IPS DF 4.7 (cell line): ENCODE measurements around the gene NCMAP.
"Not testable (repeated sequence)": the region's sequence is repeated elsewhere in the genome, so short reads cannot be mapped to it uniquely, and the experiment has no call there.

Source experiments
- DNase-seq: peaks from one replicate; pipeline ENCODE4 v3.0.0-alpha.2; 2013; ENCODE audit warnings: low spot score; ENCODE audit errors: extremely low read depth

The NCMAP gene

DNA sequence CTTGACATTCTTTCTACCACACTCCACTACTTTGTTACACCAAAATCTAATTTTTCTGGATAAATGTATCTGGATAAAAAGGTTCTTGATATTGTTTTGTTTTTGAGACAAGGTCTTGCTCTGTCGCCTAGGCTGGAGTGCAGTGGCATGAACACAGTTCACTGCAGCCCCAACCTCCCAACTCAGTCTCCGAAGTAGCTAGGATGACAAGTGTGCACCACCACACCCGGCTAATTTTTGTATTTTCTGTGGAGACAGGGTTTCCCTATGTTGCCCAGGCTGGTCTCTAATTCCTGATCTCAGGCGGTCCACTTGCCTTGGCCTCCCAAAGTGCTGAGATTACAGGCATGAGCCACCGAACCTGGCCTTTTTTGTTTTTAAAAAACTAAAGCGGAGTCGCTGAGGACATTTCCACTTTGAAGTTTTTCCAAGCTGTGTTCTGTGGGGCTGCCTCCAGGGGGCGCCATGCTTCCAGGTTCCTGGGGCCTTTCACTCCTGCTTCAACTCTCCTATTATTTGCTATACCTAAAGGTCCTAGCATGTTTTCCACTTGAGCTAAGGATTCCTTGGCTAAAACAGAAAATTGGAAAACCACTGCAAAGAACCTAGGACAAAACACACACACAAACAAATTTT, 14.1 kb upstream of the NCMAP start:
- DNase-seq, result no peak

DNA sequence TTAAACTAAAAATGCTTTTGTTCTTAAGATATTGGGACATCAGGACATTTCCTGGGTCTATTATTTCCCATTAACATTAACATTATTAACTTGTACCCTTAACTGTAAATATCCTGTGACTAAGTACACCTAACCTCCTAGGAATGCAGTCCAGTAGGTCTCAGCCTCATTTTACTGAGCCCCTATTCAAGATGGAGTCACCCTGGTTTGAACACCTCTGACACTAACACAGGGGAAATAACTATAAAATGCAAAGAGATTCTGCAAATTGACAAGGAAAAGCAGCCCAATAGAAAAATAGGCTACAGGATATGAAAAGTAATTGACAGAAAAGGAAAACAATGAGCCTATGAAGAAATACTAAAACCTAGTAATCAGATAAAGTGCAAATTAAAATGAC, 11.6 kb upstream of the NCMAP start:
- no peak for DNase-seq

DNA sequence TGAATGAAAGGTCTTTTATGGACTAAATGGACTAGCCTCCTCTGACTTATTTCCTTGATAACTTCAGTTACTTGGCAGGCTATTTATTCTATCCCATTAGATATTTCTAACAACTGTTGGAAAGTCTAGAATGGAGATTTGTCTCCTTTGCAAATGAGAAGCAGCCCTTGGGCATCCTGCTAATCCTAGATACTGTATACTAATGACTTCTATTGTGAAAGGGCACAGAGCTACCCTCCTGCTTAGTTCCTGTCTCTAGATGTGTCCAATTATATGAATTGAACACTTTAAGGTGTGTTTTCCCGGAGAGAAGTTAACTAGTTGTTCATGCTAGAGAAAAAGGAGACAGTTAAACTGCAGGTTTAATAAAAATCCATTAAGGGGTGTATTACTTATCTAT, 10.2 kb upstream of the NCMAP start:
- no peak for DNase-seq

DNA sequence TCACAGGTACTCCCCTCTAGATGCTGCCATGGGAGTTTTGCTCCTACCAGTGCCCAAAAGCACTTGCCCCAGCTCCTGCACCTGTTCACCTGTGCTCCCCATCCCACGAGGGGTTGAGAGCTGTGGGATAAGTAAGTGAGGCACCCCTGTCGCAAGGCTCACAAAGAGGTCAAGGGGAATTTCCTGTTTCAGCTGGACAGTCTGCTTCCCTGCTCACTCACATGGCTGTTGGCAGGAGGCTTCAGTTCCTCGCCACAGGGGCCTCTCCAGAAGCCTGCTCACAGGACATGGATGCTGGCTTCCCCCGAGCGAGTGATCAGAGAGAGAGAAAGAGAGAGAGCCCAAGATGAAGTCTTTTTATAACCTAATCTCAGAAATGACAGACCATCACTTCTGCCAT, 8.7 kb upstream of the NCMAP start:
- DNase-seq, result no peak

DNA sequence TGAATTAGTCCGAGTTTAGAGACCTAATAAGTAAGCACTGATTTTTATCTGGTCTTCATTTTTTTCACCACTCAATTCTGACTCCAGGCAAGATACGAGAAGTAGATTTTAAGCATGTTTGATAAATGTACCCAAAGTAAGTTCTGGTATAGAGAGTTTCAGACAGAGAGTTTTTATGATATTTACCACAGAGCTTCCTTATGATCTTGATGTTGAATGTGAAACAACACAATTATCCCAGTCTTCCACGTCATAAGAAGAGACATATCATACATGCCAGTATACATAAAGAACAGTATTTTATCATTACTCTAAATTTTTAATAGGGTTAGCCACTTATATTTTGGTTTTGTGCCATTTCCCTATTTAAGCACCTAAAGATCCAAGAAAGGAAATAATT, 7.8 kb upstream of the NCMAP start:
- DNase-seq, result no peak

DNA sequence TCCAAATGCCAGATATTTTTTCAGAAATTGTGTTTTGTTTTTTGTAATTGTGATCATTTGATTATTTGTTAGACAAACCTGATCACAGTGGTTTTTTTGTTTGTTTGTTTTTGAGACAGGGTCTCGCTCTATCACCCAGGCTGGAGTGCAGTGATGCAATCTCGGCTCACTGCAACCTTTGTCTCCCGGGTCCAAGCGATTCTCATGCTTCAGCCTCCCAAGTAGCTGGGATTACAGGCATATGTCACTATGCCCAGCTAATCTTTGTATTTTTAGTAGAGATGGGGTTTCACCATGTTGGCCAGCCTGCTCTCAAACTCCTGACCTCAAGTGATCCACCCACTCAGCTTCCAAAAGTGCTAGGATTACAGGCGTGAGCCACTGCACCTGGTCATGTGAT, 6.7 kb upstream of the NCMAP start:
- DNase-seq, result not testable (repeated sequence)

DNA sequence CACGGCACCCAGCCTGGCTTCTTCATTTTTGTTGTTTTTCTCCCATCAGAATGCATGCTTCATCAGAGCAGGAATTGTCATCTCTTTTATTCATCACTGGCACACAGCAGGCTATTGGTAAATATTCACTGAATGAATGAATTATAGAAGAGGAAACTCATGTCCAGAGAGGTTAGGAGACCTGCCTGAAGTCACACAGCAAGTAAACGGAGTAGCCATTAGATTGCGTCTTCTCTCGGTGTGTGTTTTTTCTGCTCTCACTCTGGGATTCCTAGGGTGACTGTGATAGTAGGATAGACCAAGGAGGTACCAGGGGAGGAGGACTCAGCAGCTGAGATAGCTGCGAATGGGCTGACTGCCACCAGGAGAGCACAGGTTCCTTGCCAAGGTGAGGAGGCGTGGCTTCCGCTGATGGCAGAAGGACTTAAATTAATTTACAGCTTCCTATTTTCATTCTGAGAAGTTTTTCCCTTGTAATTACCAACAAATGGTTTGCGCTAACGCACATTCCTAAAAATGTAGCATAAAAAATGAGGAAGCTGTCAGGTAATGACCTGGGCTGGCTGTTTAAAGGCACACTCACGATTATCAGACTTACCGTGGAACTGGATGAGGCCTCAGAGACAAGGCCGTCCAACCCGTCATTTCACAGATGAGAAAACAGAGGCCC, 4.5 kb upstream of the NCMAP start:
- DNase-seq, result no peak

DNA sequence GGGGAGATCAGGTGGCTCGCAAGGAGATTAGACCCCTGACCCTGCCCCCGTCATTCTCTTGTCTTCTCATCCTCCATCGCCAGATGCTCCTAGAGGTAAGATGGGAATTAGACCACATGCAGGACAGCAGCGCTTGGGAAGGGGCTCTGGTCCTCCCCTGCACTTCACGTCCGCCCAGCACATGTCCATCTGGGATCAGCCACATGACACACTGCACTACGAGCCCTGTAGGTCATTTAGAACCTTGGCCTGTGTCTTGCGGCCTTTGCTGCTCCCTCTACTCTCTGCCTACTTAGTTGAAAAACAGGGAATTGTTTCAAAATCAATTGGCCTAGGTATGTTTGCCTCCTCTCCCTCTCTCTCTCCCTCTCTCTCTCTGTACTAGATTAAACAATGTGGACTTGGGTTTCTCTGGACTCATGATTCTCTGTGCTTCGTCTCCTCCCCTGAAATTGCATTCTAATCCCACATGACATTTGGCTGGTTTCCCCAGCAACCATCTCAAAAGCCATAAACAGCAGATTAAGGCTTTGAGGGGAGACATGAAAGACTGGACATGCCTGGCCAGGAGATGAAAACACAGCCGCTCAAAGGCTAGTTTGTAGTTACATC, 3.8 kb upstream of the NCMAP start:
- no peak for DNase-seq

DNA sequence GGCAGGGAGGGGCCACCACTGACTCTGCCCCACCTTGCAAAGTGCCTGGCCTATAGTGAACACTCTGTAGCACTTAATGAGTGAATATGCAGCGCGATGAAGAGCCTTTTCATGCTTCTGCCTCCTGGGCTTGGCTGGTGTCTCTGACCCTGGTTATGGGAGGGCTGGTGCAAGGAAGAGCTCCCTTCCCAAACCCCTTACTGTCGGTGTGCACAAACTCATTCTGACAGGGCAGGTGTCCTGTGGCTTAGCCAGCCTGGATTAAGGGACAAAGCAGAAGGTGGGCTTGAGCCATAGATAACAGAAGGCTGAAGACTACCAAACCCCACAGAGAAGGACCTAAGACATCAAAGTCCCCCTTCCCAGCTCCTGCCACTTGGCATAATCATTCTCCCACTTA, 2.0 kb upstream of the NCMAP start:
- DNase-seq, result no peak

DNA sequence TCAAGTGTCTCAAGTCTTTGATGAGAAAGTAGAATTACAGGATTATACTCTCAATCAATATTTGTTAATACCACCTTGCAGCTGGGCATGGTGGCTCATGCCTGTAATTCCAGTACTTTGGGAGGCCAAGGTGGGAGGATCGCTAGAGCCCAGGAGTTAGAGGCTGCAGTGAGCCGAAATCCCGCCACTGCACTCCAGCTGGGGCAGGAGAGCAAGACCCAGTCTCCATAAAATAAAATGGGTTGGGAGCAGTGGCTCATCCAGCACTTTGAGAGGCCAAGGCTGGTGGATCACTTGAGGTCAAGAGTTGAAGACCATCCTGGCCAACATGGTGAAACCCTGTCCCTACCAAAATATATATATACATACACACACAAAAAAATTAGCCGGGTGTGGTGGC, 1.2 kb upstream of the NCMAP start:
- no peak for DNase-seq

DNA sequence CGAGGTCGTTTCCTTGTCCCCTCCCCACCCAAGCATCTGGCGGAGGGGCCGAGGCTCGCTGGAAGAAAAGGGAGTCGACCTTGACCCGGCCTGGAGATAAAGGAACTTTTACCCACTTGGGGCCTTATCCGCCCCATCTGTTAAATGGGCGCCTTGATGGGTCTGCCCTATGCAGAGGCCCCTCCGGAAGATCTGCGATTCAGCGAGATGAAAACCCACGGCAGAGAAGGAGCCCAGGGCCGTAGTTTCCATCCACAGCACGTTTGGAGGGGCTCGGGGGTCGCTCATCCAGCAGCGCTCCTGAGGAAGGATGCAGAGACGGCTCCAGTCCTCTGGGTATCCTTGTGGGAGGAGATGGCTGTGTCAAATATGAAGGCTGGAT, 518 bp downstream of the NCMAP start:
- no peak for DNase-seq

DNA sequence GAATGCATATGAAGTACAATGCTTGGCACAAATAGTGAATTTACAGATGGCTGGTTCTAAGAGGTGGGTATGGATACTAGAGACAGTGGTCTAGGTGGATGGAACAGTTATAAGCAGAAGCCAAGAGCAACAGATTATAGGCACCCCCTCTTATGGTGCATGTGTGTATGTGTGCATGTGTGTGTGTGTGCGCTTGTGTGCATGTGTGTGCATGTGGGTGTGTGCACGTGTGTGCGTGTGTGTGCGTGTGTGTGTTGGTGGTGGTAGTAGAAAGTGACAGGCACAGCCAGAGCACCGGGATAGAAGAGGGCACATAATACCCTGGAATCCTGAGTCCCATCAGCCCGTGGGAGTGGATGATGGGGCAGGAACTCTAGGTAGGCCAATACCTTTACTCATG, 1.3 kb downstream of the NCMAP start:
- DNase-seq, result no peak

DNA sequence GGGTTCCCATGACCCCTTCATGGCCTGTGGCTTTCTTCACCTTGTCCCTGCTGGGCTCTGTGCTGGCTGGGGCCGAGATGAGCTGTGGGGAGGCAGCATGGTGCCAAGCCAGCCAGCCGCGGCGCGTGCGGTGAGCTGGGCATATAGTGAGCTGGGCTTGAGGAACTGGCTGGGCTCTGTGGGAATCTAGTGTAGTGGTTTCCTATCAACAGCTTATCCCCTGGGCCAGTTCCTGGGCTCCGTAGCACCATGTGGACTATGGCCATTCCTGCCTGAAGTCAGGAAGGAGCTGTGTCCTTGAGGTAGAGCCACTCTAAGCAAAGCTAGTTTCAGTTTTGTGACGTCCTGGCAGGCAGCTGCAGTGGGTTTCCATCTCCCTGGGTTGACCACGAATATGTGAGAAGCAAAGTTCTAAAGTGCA, 1.8 kb downstream of the NCMAP start:
- no peak for DNase-seq

DNA sequence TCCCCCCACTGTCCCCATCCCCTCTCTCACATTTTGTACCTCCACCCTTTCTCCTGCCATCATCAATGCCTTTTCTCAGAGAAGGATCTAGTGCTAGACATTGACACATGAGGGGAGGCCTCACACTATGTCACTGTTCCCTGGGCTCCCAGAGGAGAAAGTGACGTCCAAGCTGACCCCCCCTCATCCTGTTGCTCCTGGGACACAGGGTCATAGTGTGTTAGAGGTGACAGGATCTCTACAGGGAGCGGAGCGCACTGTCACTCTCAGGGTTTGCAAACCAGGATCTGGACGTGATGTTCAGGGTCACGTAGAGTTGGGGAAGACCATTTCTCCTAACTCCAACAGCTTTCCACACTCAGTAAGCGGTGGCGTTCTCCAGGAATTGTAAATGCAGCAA, 2.6 kb downstream of the NCMAP start:
- DNase-seq, result no peak

DNA sequence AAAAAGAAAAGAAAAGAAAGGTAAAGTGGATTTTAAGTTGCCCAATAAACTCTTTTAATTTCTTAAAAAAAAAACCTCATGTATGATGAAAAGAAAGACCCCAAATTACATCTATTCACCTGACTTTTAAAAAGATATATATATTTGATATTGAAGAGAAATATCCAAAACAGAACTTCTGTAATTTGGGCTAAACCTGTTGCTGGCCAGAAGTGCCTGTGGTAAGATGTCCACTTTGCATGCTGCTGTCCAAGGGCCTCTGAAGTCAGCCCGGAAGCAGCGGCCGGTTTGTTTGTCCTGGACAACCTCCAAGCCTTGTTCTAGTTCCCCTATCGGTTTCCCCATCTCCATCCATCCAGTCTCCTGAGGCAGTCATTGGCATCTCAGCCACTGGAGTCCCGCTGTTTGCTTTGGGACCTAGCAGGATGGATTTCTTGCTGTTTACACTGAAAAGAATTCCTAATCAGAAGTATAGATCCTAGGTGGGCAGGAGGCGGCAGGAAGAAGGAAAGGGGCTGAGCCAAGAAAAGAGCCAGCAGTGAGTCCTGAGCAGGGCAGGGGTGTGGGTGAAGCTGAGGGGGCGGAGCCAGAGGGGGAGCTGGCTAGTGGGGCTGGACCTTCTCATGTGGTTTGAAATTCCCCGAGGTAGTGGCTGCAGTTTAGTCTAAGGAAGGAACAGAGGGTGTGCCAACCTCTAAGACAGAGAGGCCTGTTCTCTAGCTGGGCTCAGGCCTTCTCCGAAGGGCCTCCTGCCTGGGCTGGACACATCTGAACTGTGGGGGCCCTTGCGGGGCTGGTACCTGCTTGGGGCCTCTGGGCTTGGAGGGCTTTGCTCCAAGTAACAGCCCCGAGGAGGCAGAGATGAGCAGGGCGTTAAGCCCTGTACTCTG, 3.3 kb downstream of the NCMAP start:
- DNase-seq, result no peak

DNA sequence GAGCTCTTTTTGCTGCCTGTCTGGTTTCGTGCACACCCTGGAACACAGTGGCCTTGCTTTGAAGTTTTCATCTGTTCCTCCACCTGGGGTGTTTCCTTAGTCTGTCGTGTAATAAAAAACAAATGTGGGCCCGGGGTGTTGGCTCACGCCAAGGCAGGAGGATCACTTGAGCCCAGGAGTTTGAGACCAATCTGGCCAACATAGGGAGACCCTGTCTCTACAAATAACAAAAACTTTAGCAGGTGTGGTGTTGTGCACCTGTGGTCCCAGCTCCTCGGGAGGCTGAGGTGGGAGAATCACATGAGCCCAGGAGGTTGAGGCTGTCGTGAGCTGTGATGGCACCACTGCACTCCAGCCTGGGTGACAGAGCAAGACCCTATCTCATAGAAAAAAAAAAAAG, 4.5 kb downstream of the NCMAP start:
- DNase-seq, result no peak

DNA sequence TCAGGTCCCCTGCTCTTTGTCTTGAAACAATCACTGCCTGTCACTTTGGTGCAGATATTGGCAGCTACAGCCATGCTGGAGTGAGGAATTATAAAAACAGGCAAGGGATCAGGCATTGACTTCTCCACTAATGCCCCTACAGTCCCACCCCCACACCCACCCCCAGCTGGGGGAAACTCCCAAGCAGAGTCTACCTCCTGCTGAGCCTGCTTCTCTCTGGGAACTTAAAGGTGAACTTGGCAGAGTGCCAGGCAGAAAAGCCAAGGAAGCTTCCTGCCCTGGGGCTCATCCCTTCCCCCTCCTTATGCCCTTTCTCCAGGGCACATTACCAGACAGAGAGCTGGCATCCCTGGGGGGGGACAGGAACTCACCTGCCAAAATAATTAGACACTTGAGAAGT, 6.7 kb downstream of the NCMAP start:
- DNase-seq, result no peak

DNA sequence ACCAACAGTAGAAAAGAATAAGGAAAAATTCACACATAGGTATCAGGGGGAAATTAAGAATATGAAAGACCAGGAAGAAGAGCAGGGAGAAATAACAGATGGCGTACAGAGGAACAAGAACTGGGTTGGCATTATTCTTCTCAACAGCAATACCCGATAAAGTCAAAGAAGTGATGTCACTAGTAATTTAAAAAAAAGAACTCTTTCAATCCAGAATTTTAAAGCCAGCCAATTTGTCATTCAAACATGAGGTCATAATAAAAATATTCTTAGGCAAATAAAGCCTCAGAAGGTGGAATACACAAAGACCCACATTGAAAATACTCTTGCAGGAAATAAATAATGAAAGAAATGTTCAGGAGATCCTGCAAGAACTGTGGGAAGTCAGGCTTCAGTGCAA, 8.8 kb downstream of the NCMAP start:
- DNase-seq, result no peak

DNA sequence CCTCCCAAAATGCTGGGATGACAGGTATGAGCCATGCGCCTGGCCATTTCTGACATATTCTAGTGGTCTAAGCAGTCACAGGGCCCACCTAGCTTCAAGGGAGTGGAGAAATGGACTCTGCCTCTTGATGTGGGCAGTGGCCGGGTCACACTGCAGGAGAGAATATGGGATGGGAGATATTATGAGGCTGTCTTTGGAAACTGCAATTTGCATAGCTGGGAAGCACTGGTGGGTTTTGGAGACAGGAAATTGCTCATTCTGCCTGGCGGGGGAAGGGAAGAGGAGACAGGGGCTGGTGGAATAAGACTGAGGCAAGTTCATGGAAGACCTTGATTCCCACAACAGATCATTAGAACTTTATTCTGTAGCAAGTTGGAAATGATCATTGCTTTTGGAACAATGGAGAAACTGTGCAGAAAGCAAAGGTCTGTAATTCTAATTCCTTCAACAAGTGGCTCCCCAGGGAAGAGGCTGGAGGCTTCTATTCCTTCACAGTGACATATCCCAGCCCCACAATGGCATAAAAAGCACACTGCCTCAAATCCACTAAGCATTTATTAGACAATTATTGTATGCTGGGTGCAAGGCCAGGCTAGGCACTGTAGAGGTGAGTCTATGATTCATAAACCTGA, 10.5 kb downstream of the NCMAP start:
- no peak for DNase-seq

DNA sequence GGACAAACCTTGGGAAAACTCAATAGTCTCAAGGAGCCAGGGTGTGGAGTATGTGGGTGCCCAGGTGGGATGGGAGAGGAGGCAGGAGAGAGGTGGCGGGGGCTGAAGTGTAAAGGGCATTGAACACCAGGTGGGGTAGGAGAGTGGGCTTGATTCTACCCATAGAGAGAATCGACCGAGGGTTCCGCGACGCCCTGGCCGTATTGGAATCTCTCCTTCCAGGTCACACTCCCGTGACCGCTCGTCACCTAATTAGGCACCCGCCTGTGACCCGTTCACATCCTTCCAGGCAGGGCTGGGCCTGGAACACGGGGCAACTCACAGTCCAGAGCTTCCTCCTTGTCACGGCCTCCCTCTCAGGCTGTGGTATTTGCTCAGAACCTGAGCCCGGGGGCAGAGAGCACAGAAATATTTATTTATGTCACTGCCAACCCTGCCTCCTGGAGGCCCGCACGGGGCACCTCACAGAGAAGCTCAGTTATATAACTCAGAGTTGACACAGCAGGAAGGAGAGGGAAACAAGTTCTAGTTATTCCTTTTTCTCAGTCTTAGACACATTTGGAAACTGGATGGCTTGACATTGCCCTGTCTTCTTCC, 12.0 kb downstream of the NCMAP start:
- DNase-seq, result no peak

DNA sequence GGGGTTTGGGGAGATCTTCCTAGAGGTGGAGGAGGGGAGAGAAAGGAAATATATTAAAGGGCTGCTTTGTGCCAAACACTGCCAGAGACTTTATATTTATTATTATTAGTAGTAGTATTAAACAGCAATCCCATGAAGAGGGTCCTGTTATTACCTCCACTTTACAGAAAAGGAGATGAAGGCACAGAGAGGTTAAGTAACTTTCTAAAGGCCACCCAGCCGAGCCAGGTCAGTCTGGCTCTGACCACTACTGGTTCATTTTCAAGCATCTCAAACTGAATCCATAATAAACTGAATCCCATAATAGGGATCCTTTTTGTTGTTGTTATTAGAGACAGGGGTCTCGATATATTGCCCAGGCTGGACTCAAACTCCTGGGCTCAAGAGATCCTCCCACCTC, 12.6 kb downstream of the NCMAP start:
- DNase-seq, result no peak
